ENCODE results near the gene MSI2. TPM values are rescaled to one million over a fixed set of nuclear protein-coding genes. Genes with fewer than 3 reads are reported as not detected.

Gene MSI2
- total RNA-seq, 4 donors from 2014 or later = 14.9 to 24.4 (median 19.8) TPM

DNA sequence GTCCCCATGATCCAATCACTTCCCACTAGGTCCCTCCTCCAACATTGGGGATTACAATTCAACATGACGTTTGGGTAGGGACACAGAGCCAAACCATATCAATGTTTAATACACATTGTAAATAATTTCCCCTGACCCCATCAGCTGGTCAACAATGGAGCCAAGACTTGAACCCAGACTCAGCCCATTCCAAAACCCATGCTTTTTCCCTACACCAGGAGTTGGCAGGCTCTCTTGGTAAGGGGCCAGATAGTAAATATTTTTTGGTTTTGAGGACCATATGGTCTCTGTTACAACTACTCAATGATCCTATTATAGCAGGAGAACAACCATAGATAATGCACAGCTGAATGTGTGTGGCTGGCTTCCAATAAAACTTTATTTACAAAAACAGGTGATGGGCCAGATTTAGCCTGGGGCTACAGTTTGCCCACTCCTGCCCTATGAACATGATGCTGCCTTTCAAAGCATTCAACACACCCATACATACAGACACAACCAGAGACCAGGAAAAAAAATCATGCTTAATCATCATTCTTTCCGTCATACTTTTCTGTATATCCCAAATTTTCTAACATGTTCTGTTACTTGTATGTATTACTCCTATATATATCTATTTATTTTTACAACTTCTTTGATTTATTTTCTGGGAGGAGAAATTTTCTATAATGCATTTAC is 22.1 kb upstream of the MSI2 start:
- TF ChIP-seq, protein P1, sequence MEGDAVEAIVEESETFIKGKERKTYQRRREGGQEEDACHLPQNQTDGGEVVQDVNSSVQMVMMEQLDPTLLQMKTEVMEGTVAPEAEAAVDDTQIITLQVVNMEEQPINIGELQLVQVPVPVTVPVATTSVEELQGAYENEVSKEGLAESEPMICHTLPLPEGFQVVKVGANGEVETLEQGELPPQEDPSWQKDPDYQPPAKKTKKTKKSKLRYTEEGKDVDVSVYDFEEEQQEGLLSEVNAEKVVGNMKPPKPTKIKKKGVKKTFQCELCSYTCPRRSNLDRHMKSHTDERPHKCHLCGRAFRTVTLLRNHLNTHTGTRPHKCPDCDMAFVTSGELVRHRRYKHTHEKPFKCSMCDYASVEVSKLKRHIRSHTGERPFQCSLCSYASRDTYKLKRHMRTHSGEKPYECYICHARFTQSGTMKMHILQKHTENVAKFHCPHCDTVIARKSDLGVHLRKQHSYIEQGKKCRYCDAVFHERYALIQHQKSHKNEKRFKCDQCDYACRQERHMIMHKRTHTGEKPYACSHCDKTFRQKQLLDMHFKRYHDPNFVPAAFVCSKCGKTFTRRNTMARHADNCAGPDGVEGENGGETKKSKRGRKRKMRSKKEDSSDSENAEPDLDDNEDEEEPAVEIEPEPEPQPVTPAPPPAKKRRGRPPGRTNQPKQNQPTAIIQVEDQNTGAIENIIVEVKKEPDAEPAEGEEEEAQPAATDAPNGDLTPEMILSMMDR (IDR thresholded peaks at IDR 0.05) = no peak
- no peak for DNase-seq (ENCODE audit: low spot score)
- ATAC-seq (ENCODE audit: low FRiP score) = no peak

DNA sequence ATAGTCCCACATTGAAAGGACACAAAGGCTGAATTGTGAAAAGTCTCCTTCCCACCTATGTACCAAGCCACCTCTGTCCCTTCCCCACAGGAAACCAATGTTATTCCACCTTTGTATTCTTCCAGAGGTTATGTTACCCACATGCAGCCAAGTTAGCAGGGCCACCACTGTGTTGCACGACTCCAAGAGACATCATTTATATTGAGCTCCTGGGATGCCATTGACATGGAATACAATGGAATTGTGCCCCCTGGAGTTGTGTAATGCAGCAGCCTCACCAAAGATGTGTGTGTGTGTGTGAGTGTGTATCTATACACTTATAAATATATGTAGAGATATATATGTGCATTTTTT is 21.6 kb upstream of the MSI2 start:
- TF ChIP-seq, protein P1 (IDR thresholded peaks at IDR 0.05) = no peak
- DNase-seq (ENCODE audit: low spot score) = no peak
- no peak for ATAC-seq (ENCODE audit: low FRiP score)

DNA sequence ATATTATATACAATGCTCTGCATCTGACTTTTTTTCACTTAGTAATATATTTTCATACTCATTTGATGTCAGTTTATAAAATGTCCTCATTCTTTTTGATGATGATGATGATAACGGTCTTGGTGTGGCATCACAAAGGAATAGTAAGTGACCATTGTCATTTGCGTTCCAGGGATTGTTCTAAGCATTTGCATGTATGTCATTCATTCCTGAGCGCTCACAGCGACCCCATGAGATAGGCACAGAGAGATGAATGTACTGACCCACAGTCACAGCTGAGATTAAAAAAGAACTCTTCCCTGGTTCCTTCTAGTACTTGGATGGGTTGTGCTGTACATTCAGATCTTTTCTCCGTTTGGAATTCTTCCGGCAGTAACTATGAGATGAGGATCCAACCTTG is 21.2 kb upstream of the MSI2 start:
- ATAC-seq (ENCODE audit: low FRiP score) (no peak), DNase-seq (ENCODE audit: low spot score) (no peak)
- TF ChIP-seq, protein P1 (IDR thresholded peaks at IDR 0.05) = no peak

DNA sequence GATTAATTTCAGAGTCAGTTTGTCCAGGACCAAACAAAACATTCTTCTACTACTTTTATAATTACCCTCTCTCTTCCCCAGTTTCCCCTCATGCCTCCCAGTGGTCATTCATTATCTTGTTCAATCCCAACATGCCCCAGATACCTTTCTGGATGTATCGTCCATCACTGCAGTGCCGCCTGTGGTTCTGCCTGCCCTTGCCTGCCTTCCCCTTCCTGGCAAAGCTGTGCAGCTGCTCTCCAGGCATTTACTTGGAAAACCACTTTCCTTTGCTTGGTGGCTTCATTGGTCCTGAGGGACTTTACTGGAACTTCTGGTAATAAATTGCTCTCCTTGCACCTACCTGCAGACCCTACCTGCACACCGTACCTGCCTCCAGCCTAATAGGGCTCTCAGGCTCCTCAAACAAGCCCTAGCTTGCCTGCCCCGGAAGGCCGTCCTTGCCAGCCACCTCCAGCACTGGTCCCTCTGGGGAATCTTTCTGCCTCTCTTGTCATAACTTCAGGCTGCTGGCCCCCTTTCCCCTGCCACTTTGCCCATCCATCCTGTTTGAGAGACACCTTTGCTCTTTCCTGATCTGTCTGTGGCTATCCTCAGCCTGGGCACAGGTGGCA is 19.5 kb upstream of the MSI2 start:
- TF ChIP-seq, protein P1 (IDR thresholded peaks at IDR 0.05) = no peak
- ATAC-seq (ENCODE audit: low FRiP score) = no peak
- no peak for DNase-seq (ENCODE audit: low spot score)

DNA sequence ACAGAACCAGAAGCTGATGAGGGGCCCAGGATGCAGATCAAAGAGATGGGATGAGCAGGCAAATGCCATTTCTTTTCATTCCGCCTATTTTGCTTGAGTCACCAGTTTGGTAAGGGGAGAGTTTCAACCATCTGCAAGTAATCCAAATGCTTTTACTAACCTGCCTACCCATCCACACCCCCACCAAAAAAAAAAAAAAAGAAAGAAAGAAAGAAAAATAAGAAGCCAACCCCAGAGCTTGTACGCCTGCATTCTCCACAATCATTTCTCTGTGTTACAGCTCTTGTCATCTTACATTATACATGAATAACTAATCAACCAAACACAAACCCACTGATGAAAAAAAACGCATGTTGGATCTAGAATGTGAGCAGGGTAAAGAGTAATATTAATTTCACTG is 15.7 kb upstream of the MSI2 start:
- no peak for ATAC-seq (ENCODE audit: low FRiP score)
- DNase-seq (ENCODE audit: low spot score) = no peak
- TF ChIP-seq, protein P1 (IDR thresholded peaks at IDR 0.05) = no peak

DNA sequence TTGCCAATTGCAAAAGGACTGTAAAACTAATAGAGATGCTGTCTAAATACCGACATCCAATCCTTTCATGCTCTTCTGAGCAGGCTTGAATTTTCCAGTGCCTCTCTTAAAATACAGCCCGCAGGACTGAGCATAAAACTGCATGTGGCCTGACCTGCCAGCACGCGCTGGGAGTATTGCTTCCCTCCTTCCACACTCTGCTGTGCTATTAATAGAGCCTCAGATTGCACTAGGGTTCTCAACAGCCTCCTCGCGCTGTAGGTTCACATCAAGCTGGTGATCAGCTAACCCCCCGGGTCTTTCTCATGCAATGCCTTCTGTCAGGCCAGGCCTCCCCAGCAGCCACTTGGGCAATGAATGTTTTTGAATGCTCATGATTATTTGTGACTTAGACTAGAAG is 14.2 kb upstream of the MSI2 start:
- no peak for ATAC-seq (ENCODE audit: low FRiP score)
- no peak for DNase-seq (ENCODE audit: low spot score)
- TF ChIP-seq, protein P1 (IDR thresholded peaks at IDR 0.05) = no peak

DNA sequence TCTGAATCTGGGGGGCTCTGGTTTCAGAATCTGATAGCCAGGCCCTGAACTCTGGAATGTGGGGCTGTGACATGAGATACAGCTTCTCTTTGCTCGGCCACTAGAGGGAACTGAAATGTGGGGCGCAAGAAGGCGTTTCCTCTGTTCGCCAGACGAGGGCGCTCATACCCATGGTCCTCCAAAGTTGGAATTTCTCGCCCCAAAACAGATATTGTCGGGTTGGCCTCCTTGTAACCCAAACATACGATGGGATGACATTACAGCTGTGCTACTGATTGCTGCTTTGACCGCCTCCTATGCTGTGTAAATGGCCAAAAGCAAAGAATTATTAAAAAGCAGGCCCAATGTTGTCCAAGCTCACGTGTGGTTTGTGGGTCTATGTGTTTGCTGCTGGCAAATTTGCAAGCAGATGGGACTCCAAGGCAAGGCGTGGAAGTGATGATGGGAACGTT is 13.1 kb upstream of the MSI2 start:
- peak; percentile 71 for ATAC-seq (ENCODE audit: low FRiP score)
- no peak for DNase-seq (ENCODE audit: low spot score)
- TF ChIP-seq, protein P1 (IDR thresholded peaks at IDR 0.05) = peak in 2 of 3 donors; percentile 88 to 96
